HG03442 (cell line): ENCODE measurements around the gene TCTN1.
A peak's percentile ranks its signal among the peaks of the same experiment; 100 is the strongest.
"Not testable (repeated sequence)": the region's sequence is repeated elsewhere in the genome, so short reads cannot be mapped to it uniquely, and the experiment has no call there.

Source experiments
- ATAC-seq: cut with Tn5 transposase; IDR thresholded peaks from one replicate; pipeline ENCODE4 v1.9.1; 2021; ENCODE audit warnings: mild to moderate bottlenecking, moderate library complexity; ENCODE audit not compliant: unreplicated experiment

Gene TCTN1

DNA sequence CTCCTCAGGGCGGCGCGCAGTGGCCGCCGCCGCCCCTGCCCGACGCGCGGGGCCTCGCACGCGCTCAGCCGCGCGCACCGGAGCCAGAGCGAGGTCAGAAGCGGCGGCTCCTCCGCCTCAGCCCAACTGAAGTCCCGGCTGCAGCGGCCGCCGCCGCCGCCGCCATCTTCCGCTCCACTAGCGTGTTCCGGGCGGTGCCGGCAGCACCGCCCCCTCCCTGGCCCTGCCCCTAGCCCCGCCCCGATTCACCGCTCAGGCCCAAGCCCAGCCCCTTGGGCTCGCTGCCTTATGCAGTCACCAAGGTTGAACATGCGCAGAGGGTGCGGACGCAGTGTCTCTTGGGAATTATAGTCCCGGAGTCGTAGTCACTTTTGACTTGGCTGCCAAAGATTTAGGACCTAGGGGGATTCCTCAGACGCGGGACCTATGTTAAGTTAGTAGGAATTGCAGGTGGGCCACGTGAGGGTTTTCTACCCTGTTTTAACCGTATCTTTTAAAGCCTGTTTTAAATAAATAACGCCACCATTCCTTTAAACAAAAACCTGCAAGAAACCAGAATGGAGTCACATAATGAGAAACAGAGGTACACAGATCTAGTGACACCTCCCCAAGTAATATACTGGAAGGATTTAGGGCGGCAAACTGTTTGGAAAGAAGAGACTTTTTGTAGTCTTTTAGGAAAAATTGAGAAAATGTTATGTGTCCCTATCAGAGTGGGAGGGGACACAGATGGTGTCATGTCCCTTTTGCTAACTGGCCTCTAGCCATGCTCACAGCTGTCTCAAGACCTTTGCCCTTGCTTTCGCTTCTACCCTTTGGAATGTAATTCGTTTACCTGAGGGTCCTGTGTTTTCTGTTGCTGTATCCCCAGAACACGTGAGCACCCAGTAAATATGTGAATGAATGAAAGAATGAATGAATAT is 30.5 kb upstream of the TCTN1 start, which contains the start of gene PPTC7:
TSS of gene PPTC7 (minus strand) at position 182 of the 923 bp plus-strand sequence. CDS start 287 bp downstream, outside the sequence.
- ATAC-seq, result peak; percentile 80

DNA sequence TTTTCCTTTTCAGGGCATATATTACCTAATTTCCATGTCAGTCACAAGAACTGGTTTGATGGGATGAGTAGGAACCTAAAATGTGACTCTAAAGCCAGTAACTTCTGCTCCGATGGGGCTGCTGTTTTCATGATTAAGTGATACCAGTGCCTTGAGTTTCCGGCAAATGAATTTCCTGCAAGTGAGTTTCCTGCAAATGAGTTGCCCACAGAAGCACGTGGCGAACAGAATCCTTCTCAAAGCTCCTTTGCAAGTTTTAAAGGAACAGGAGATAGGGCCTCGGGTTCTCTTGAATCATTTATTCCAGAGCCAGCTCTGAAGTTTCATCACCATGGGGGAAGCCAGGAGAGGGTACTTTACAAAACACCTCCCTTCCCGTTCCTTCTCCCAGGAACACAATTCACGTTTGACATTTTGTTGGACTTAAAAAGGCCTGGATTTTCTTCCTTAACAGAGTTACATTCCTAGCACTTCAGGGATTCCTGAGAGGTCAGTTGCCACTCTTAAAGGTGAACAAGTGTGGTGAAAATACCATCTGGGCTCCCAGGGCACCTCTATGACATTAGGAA is 28.6 kb upstream of the TCTN1 start:
- ATAC-seq, result no peak

DNA sequence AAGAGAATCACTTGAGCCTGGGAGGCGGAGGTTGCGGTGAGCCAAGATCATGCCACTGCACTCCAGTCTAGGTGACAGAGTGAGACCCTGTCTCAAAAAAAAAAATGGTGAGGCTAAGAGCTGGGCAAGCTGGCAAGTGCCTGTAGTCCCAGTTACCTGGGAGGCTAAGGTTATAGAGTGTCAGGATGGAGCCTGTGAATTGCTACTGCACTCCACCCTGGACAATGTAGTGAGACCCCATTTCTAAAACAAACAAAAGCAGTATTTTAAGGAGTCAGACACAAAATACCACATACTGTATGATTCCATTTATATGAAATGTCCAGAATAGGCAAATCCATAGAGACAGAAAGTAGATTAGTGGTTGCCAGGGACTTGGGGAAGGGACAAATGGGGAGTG is 26.8 kb upstream of the TCTN1 start:
- not testable (repeated sequence) for ATAC-seq

DNA sequence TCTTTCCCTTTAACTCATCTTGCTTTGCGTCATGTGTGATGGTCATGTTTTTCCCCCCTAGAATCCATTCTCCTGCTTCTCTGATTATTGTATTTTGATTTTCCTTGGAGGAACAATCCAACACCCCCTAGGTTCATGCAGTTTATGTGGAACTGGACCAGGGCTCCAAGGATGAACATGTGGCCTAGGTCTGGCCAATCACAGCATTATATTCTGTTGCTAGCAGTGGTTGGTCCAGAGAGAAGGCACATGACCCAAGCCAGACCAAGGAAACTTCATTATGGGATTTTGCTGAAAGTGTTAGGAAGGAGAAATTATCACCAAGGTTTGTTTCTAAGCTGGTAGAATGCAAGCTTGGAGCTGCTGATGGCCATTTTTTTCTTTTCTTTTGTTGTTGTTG is 23.9 kb upstream of the TCTN1 start:
- no peak for ATAC-seq

DNA sequence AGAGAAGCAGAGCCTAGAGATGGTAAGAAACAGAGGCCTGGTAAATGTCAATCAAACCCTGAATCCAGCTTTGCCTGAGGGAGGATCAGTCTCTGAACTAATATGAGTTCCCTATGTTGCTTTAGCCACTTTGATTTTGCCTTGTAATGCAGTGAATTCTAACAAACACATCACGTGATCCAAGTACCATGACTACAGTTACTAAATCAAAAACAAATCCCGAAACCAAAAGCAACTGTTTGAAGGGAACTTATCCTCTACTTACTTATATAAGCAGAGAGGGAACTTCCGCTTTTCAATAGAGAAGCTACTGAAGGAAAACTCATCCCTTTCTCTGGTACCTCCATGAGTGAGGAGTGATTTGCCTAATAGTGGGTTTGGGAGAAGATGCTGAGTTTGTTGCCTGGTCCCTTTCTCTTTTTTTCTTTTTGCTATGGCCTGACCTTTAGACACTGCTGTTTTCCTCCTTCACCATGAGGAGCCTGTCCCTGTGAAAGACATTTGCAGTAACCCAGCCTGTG is 23.1 kb upstream of the TCTN1 start:
- peak; percentile 67 for ATAC-seq

DNA sequence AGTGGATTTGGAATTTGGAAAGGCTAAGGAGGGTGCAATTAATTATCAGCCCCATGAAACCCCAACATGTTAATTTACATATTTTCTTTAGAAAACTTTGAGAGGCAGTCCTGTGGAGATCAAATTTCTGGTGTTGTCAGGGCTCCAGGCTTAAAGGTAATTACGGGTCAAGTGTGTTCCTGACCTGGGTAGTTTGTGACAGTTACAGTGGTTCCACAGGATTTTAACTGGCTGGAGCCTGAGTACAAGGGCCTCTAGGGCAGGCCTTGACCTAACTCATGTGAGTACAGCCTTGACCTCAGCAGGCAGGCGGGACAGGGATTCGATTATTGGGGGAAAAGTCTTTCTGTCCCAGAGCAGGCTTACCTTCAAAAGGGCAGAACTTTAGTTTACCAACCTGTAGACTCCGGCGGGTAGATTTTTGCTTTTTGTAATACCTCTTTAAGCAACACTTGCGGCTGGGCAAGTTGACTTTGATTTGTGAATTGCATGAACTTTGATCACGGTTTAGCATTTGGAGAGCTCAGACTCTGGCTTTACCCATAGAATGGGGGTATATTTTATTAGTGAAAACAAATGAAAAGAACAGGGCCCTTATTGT is 22.4 kb upstream of the TCTN1 start:
- no peak for ATAC-seq

DNA sequence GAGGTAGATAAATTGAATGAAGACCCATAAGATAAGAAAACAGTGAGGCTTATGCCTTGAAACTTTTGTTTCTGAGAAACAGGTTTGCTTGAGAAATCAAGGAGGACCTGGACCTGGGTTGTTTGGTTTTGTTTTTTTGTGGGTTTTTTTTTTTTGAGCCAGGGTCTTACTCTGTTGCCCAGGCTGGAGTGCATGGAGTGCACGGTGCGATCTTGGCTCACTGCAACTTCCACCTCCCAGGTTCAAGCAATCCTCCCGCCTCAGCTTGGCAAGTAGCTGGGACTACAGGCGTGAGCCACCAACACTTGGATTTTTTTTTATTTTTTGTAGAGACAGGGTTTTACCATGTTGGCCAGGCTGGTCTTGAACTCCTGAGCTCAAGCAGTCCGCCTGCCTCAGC is 21.9 kb upstream of the TCTN1 start:
- no peak for ATAC-seq

DNA sequence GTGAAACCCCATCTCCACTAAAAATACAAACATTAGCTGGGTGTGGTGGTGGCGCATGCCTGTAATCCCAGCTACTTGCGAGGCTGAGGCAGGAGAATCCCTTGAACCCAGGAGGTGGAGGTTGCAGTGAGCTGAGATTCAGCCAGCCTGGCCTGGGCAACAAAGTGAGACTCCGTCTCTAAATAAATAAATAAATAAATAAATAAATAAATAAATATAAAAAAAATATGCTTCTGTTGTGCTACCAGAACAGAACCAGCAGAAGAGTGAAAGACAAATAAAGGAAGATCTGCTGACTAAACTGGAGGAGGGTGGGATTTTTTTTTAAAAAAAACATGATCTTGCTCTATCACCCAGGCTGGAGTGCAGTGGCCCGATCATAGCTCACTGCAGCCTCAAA is 21.0 kb upstream of the TCTN1 start:
- not testable (repeated sequence) for ATAC-seq

DNA sequence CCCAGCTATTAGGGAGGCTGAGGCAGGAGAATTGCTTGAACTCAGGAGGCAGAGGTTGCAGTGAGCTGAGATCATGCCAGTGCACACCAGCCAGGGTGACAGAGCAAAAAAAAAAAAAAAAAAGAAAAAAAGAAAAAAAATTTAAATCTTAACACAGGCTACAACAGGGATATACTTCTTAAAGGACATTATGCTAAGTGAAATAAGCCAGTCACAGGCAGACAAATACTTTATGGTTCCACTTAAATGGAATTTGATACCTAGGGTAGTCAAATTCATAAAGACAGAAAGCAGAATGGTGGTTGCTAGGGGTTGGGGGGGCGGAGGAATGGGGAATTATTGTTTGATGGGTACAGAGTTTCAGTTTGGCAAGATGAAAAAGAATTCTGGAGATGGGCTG is 16.0 kb upstream of the TCTN1 start:
- ATAC-seq, result no peak

DNA sequence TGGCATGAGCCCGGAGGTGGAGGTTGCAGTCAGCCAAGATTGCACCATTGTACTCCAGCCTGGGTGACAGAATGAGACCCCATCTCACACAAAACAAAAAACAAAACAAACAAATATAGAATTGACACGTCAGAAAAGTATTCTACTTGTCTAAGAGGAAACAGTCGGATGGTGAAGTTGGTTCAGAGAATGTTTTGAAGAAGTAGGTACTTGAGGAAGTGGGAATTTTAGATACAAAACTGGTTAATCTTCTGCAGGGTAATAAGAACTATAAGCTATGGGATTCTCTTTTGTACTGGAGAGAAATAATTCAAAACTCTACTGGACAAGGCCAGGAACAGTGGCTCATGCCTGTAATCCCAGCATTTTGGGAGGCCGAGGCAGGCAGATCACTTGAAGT is 14.6 kb upstream of the TCTN1 start:
- no peak for ATAC-seq

DNA sequence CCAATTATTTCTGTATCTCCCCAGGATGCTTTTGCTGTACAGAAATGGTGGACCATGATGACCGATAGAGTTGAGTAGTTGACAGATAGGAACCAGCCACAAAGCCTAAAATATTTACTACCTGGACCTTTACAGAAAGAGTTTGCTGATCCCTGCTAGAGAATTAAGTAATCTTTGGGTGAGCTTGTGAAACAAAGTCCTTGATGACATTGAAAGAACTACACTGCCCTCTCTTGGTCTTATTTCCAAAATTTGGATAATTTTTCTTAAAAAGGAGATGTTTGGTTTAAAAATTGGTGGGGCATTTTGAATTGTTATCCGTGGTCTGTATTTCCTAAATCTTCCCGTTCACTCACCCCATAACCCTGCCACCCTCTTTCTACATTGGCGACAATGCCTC is 13.7 kb upstream of the TCTN1 start:
- no peak for ATAC-seq

DNA sequence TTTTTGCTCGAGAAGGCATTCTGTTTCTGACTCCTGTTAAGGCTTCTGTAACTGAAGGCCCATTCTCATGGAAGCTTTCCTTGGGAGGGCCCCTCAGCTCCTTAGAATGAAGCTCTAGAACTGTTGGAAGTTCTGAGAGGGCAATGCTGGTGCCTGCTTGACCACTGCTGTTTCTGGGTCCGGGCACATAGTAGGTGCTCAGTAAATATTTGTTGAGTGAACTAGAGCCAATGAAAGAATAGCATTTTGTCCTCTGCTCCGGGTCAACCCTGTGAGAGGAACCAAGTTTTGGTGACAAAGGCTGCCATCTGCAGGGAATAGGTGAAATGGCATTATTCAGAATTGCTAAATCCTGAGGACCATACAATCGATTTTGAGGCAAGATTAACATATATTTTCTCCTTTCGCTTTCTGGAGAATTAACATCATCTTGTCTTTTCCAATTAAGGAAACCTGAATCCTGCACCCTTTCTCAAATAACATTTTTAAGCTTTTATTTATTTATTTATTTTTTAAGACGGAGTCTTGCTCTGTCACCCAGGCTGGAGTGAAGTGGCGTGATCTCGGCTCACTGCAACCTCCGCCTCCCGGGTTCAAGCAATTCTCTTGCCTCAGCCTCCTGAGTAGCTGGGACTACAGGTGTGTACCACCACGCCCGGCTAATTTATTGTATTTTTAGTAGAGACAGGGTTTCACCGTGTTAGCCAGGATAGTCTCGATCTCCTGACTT is 11.7 kb upstream of the TCTN1 start:
- ATAC-seq, result not testable (repeated sequence)

DNA sequence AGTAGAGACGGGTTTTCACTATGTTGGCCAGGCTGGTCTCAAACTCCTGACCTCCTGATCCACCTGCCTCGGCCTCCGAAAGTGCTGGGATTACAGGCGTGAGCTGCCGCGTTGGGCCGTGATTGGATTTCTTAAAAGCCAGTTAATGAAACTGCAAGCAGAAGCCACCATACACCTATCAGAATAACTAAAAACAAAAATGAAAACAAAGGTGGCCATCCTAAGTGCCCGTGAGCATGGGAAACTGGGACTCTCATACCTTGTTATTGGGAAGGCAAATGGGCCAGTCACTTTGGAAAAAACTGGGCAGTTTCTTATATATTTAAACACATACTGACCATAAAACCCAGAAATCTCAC is 7.7 kb upstream of the TCTN1 start:
- no peak for ATAC-seq

DNA sequence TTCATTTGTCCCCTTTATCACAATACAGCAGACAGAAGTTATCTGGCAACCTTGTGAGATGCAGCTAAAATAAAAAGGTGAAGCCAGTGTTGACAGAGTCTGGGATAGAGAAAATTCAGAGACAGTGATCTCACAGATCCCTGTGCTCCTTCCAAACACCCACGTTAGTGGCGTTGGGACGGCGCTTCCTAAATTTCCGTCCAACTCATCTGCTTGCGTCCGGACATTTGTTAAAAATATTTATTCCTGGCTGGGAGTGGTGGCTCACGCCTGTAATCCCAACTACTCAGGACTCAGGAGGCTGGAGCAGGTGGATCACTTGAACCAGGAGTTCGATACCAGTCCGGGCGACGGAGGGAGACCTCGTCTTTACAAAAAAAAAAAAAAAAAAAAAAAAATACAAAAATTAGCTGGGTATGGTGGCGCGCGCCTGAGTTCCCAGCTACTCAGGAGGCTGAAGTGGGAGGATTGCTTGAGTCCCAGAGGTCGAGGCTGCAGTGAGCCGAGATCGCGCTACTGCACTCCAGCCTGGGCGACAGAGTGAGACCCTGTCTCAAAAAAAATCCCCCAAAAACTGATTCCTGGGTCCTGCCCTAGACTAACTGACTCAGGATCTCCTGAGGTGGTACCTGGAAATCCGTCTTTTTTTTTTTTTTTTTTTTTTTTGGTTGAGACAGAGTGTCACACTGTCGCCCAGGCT is 708 bp upstream of the TCTN1 start:
- ATAC-seq, result no peak

DNA sequence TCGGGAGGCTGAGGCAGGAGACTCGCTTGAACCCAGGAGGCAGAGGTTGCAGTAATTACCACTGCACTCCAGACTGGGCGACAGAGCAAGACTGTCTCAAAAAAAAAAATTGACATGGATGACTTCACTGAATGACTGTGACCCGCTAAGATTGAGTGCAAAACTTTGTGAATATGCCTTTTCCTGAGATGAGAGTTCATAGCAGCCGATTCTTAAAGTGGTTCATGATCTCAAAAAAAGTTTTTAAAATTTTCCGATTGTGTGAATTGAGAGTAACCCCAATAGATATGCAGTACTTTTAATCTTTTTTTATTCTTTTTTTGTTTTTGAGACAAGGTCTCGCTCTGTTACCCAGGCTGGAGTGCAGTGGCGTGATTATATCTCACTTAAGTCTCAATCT is 1.2 kb downstream of the TCTN1 start:
- ATAC-seq, result no peak

DNA sequence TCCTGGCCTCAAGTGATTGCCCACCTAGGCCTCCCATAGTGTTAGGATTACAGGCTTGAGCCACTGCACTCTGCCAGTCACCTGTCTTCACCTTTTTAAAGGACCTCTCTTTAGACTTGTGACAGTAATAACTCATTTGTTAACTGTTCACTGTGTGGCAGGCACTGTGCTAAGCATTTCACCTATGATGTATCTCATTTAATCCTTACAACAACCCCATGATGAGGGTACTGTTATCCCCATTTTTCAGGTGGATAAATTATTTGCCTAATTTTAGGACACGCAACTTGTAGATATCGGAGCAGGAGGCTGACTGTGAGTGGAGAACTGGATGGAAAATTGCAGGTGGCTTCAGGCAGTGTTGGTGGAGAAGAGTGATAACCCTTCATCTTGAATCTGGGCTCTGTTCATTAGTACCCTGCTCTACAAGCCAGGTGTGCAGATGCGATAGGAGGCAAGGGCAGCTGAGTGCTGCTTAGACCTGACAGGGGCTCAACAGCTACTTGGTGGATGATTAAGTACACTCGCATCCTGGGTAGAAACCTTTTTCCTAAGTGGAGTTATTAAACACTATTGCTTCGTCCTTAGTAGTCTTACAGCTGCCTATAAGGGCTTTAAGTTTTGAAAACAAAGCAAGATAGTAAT is 2.7 kb downstream of the TCTN1 start:
- ATAC-seq, result no peak

DNA sequence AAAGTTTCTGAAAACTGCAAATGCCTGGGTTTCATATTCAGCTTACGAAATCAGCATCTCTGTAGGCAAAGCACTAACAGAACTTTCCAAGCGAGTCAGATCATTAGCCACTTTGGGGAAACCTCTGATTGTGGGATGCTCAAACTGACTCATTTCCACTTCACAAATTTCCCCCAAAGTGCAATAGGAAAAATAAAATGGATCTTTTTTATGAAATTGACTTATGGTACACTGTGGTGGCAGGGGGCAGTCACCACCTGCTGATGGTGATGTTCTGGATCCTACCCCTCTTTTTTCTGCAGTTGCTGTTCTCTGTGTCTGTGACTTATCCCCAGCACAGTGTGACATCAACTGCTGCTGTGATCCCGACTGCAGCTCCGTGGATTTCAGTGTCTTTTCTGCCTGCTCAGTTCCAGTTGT is 5.6 kb downstream of the TCTN1 start:
- ATAC-seq, result peak; percentile 52

DNA sequence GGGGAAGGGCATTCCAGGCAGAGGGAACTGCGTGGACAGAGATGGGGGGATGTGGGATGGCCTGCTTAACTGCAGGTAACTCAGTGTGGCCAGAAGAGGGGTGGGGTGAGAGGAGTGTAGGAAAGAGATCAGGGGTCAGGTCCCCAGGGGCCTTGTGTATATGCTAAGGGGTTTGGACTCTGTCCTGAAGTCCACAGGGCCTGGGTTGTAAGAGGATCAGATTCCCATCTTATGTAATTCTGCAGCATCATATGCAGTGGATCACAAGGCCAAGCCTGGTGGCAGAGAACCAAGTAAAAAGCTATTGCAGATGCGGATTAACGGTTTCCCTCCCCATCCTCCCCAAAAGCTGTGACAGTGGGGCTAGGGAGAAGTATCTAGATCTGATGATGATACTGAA is 8.7 kb downstream of the TCTN1 start:
- no peak for ATAC-seq

DNA sequence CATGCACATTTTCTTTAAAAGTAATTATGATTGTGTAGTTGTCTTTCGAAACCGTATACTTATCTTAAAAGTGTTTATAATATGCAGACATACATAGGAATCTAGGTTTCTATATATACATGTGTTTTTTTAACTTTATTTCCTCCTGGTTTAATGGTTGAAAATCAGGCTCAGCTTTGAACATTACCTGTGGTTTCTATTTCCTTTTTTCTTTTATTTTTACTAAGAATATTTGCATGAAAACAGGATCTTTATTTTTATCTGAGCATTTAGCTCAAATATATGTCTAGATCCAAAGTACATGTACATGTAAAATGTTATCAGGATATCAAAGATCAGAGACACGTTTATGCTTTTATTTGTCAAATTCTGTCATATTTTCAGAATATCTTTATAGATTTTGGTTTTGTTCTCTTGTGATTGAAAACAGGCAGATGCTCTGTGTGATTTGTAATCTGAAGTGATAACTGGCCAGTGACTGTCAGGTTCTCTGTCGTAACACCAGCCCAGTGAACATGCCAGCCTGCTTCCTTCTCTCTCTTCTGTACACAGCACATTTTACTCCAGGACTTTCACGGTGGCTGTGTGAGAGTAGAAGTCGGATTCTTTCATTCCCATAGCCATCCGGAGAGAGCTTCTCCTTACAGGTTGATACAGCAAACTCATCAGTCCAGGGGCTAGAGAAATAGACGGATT is 13.7 kb downstream of the TCTN1 start:
- ATAC-seq, result no peak
